GM08714 (cell line): ENCODE results near the gene DAB2IP.
"Not testable (repeated sequence)": the region's sequence is repeated elsewhere in the genome, so short reads cannot be mapped to it uniquely, and the experiment has no call there.

Experiments used
- H3K4me3 ChIP-seq: fragments of 200-500 bp; sonication (Bioruptor generic); 2 replicates; pipeline ENCODE4 v1.5.1; 2014; ENCODE audit warnings: mild to moderate bottlenecking, low read length, inconsistent platforms
- ZNF274 ChIP-seq: IDR thresholded peaks from 2 replicates; pipeline ENCODE4 v1.6.1; 2012; ENCODE audit warnings: mild to moderate bottlenecking, low read depth, low read length

Gene DAB2IP

DNA sequence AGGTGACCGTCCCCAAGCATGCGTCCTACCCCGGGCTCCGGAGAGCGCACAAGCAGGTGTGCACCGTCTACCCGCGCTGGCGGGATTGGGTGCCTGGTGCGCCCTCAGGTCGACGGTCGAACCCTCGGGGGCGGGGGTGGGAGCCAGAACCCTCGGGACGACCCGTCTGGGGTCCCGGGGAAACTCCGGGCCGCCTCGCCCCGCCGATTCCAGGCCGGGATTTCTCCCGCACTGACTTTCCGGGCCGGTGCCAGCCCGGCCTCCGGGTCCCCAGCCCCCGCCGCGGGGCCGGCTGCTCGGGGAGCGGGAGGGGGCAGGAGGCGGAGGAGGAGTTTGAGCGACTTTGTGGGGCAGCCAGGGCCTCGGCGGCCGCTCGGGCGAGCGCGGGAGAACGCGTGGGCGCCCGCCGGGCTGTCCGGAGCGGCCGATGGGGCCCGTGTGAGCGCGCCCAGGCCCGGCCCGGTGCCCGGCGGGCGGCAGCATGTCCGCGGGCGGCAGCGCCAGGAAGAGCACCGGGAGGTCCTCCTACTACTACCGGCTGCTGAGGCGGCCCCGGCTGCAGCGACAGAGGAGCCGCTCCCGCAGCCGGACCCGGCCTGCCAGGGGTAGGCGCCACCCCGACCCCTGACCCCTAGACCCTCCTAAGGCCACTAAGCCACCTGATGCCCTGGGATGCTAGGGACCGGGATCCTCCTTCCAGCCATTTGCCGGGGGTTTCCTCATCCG is at the start of gene DAB2IP:
Gene DAB2IP (plus strand): TSS at position 340 of the 726 bp plus-strand sequence. CDS start 142 bp downstream, at position 482.
- H3K4me3 ChIP-seq: no peak within 1 kb of the TSS
- TF ChIP-seq ZNF274: no peak

GRCh38 chr9:121603028-121603427 is 48.4 kb upstream of the DAB2IP start:
- no peak for TF ChIP-seq ZNF274
- no peak overlapping the region for H3K4me3 ChIP-seq

DNA sequence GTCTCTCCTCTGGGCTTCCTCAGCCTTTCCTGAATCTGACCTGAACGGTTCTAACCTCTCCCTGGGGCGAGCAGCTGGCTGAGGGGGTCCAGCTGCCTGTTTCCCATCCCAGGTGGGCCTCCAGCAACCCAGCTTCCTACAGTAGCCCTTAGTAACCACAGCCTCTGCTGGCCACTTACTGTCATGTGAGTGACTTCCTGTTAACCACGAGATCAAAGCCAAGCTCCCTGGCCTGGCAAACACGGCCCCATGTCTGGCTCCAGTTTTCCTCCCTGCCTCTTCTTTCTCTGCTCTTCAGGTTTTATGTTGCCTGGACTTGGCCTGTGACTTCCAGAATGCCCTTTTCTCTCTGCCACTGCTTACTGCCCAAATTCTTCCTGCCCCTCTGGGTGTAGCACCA is 47.2 kb upstream of the DAB2IP start:
- no peak for TF ChIP-seq ZNF274
- H3K4me3 ChIP-seq: no peak overlapping the region

GRCh38 chr9:121604654-121605053 is 46.8 kb upstream of the DAB2IP start:
- TF ChIP-seq ZNF274: no peak
- no peak overlapping the region for H3K4me3 ChIP-seq

- H3K4me3 ChIP-seq: no peak overlapping the region
- TF ChIP-seq ZNF274: no peak
Observed at GRCh38 chr9:121607434-121608167, 43.8 kb upstream of the DAB2IP start.

- no peak overlapping the region for H3K4me3 ChIP-seq
Observed at GRCh38 chr9:121608168-121608853, 43.1 kb upstream of the DAB2IP start.

GRCh38 chr9:121609822-121610637 is 41.4 kb upstream of the DAB2IP start:
- no peak for TF ChIP-seq ZNF274
- H3K4me3 ChIP-seq: no peak overlapping the region

More at GRCh38 chr9:121608168-121608853, 43.1 kb upstream of the DAB2IP start:
- no peak for TF ChIP-seq ZNF274

- no peak for TF ChIP-seq ZNF274
- H3K4me3 ChIP-seq: no peak overlapping the region
Observed at GRCh38 chr9:121610638-121610953, 40.8 kb upstream of the DAB2IP start.

GRCh38 chr9:121612511-121612998 is 38.9 kb upstream of the DAB2IP start:
- H3K4me3 ChIP-seq: no peak overlapping the region
- no peak for TF ChIP-seq ZNF274

DNA sequence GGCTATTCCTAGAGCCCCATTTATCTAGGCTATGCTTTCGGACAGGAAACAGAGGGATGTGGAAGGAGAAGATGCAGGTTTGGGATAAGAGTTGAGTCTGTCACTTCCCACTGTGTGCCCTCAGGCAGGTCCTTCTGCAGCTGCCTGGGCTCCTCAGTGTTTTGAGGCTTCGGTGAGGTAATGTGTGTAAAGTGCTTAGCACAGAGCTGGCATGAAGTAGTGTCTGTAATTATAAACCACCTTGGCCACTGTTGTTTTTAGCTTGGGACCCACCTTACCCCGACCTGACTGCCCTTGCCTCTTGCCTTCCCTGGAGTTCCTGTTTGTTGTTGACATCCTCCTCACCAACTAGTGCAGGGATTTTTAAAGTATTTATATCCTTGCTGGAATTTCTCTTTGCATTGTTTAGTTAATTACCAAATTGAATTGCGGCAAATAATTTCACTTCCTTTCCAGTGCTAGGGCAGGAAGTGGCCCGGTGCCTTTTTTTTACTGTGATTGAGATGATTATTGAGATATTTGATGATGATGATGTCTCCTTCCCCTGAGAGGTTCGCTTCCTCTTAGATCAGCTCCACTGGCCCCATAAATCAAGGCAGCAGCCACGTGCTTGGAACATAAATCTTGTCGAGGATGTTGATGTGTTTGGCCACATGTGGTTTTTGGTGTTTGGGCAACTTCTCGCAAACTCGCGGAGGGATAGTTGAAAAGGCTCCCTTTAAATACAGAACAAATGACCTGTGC is 38.3 kb upstream of the DAB2IP start:
- H3K4me3 ChIP-seq: no peak overlapping the region
- no peak for TF ChIP-seq ZNF274

DNA sequence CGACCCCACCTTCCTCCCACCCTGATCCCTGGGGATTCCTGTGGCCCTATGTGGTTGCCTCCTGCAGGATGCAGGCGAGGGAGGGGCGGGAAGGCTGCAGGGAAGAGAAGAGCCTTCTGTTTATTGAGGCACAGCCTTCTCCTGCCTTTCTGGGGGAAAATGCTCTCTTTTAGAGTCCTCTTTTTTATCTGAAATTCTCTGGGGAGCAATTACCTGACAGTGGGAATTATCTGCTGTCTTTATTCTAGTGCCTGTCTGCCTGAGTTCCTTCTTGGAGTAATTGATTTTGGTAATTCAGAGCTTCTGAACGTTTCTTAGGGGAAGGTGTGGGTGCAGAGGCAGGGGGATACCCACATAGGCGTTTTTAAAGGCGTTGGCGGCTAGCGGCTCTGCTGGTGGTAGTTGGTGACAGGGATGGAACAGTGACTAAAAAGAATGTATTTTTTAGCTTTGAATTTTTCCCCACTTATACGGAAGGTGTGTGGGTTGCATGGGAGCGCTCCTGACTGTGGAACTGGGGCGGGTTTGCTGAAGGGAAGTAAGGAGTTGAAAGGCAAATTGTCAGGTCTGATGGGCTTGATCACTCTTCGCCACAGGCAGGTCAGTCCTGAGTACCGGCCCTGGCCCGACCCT is 35.2 kb upstream of the DAB2IP start:
- H3K4me3 ChIP-seq: no peak overlapping the region
- TF ChIP-seq ZNF274: no peak

DNA sequence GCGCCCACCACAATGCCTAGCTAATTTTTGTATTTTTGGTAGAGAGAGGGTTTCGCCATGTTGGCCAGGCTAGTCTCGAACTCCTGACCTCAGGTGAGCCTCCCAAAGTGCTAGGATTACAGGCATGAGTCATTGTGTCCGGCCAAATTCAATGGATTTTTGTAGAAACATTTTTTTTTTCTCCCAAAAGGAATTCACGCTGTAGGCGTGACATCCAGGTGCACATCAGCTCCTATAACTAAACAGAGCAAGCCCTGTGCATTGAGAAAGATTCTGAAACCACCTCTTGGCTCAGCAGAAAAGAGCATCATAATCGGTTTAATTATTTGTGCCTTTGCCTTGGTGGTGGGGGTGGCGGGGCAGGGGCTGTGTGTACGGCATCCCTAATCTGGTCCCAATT is 32.9 kb upstream of the DAB2IP start:
- TF ChIP-seq ZNF274: no peak
- no peak overlapping the region for H3K4me3 ChIP-seq

DNA sequence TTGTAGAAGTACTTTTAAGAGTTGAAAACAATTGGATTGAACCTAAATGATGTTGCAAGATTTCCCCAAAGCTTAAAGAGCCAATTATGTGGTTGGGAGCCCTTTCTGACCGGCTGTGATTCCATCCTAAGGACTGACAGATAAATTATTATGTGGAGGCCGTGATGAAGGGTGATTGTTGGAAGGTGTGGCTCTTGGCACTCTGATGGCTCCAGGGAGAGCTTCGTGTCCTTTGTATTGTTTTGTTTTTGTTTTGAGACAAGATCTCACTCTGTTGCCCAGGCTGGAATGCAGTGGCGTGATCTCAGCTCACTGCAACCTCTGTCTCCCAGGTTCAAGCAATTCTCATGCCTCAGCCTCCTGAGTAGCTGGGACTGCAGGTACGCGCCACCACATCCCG is 32.5 kb upstream of the DAB2IP start:
- not testable (repeated sequence) for H3K4me3 ChIP-seq
